KBM-7 (cell line): ENCODE data around the gene TBCD.
A peak's percentile ranks its signal among the peaks of the same experiment; 100 is the strongest.

Experiments used
- DNase-seq: peaks from one replicate; pipeline ENCODE4 v3.0.0-alpha.2; 2015
- in situ Hi-C: fragments of 300-500 bp; cut with MboI; formaldehyde crosslinking; loops from 2 replicates; pipeline ENCODE4 v1.14.3; 2020; ENCODE audit warnings: low sequenced_read_pairs, low pct_unique_long_range_greater_than_20kb, mixed read lengths

The TBCD gene

GRCh38 chr17:82862737-82863382 lies 111.0 kb downstream of the TBCD start:
- no peak for DNase-seq
- in situ Hi-C loops, result no loop called here

GRCh38 chr17:82863383-82863940 lies 111.6 kb downstream of the TBCD start:
- in situ Hi-C loops, result no loop called here
- no peak for DNase-seq

- in situ Hi-C loops, result no loop called here
- peak; percentile 84 for DNase-seq
Measured at GRCh38 chr17:82863941-82864712, 112.3 kb downstream of the TBCD start.

GRCh38 chr17:82864713-82865248 lies 112.9 kb downstream of the TBCD start:
- in situ Hi-C loops, result no loop called here
- no peak for DNase-seq

GRCh38 chr17:82865274-82865673 lies 113.4 kb downstream of the TBCD start:
- in situ Hi-C loops, result no loop called here
- no peak for DNase-seq

GRCh38 chr17:82865774-82866395 lies 114.0 kb downstream of the TBCD start:
- in situ Hi-C loops, result no loop called here
- no peak for DNase-seq

GRCh38 chr17:82866590-82867191 lies 114.8 kb downstream of the TBCD start:
- DNase-seq, result no peak
- in situ Hi-C loops, result no loop called here

GRCh38 chr17:82867763-82868325 lies 116.0 kb downstream of the TBCD start:
- in situ Hi-C loops, result no loop called here
- no peak for DNase-seq

- in situ Hi-C loops, result no loop called here
- DNase-seq, result no peak
Measured at GRCh38 chr17:82868715-82869131, 116.9 kb downstream of the TBCD start.

GRCh38 chr17:82869536-82869935 lies 117.7 kb downstream of the TBCD start:
- DNase-seq, result no peak
- in situ Hi-C loops, result no loop called here

GRCh38 chr17:82870091-82870491 lies 118.2 kb downstream of the TBCD start:
- DNase-seq, result no peak
- in situ Hi-C loops, result no loop called here

- in situ Hi-C loops, result no loop called here
Measured at GRCh38 chr17:82870541-82870940, 118.7 kb downstream of the TBCD start.

GRCh38 chr17:82871056-82871775 lies 119.4 kb downstream of the TBCD start:
- in situ Hi-C loops, result no loop called here
- DNase-seq, result no peak

More at GRCh38 chr17:82870541-82870940, 118.7 kb downstream of the TBCD start:
- DNase-seq, result no peak

- in situ Hi-C loops, result no loop called here
Measured at GRCh38 chr17:82871776-82872561, 120.1 kb downstream of the TBCD start.

GRCh38 chr17:82872591-82873520 lies 121.0 kb downstream of the TBCD start:
- no peak for DNase-seq
- in situ Hi-C loops, result no loop called here

More at GRCh38 chr17:82871776-82872561, 120.1 kb downstream of the TBCD start:
- DNase-seq, result no peak

GRCh38 chr17:82873521-82873920 lies 121.7 kb downstream of the TBCD start:
- DNase-seq, result no peak
- in situ Hi-C loops, result no loop called here
